Measurements from ENCODE around the gene PKNOX2.

The PKNOX2 gene

DNA sequence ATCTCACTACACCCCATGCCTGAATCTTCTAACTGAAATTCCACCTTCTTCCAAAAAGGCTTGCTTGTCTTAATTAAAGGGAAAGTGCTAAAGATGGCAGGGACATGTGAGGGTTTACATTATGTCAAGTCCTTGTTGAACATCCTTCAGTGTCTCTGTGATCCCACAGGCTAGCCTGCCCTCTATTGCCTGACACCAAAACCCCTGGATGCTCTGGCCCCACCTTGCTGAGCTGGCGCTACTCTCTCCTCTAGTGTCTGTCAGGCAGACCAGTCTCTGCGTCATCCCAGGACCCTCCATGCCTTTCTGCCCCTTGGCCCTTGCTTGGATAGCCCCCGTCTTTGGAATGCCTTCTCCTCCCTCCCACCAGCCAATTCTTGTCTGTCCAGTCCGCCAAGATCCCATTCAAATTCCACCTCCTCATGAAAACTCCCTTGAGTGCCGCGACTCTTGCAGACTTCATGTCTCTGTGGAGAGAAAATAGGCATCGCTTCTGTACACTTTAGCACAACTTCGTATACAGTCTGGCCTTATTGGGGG is 69.3 kb downstream of the PKNOX2 start:
- no peak for DNase-seq (ENCODE audit: low read depth in 2 of 2)

DNA sequence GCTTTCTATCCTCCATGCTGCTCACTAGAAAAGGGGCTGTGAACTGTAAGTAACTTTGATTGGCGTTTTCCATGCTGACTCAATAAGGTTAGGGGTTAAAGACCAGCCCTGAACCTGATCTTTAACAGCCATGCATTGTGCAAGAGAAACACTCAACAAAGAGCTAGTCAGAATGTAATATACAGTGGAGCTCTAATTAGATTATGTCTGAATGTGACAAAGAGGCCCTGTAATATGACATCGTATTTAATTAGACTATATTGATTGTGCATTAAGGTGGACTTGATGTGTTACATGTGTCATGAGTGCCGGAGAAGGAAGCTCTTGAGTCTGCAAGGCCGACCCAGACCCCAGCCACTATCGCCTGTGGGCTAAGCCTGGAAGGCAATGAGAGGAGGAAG is 70.5 kb downstream of the PKNOX2 start:
- no peak for DNase-seq (ENCODE audit: low read depth in 2 of 2)

DNA sequence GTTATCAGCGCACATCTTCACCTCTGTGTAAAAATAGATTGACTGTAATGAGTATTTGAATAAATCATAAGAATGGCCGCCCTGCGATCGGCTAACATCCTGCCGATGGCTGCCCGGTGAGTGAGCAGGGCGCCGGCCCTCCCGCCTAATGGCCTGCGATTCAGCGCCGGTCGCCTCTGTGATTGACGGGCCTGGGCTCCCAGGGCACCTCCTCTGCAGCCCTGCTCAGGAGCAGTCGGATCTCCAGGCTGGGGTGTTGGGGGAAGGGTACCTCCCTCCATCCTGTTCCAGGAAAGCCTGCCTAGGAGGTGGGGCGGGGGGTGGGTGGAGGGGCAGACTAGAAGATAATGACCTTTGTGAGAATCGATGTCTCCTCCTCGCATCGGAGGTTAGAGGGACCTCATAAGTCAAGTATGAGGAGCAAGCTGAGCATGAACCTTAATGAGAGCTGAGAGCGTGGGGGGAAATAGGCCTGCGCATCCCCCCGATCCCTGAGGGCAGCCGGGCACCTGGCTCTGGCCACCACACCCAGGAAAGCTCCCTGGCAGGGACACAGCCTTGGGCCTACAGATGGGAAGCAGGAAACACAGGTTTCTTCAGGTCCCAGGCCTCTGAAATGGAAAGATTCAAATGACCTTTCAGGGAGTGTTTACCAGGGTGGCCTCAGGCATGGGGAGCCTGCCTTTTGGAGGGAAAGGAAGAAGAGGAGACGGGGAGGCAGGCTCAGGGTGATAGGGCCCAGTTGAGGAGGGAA is 71.7 kb downstream of the PKNOX2 start:
- no peak for DNase-seq (ENCODE audit: low read depth in 2 of 2)

DNA sequence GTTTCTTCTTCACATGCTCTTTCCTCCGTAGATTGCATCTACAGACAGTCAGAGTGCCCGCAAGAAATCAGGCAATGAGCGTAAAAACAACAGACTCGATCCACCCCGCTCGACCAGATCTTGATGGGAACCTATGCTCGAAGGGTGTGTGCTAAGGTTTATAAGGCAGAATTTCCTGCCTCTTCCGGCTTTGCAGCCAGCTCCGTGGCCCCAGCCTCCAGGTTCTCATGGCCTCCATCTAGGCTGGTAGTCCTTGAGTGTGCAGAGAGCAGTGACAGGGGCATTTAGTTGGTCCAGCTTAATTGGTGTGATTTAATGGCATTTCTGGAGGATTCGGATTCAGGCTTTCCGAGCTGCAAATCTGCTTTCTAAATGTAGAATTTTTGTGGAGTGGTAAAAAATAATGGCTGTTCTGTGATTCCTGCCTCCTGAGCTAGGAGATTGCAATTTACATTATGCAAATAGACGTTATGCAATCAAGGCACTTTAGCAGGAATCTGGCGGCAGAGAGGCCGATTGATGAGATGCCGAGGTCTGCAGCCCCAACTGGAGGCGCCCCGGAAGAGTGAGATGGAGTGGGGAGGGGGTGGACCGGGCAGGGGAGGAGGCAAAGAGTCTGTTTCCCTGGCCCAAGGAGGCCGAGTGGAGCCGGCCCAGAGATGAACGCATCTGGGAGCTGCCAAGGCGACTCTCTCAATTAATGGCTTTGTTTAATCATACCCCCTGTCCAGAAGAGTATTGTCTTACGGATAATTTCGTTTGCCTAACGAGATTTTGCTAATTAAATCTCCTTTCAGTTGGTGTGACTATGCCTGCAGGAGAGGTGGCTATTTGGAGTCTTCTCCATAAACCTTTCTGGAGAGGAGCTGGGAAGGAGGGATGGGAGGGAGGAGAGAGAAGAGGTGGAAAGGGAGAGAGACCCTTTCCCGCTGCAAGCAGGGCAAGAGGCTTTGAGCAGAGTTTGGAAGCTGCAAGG is 75.3 kb downstream of the PKNOX2 start:
- no peak for DNase-seq (ENCODE audit: low read depth in 2 of 2)

DNA sequence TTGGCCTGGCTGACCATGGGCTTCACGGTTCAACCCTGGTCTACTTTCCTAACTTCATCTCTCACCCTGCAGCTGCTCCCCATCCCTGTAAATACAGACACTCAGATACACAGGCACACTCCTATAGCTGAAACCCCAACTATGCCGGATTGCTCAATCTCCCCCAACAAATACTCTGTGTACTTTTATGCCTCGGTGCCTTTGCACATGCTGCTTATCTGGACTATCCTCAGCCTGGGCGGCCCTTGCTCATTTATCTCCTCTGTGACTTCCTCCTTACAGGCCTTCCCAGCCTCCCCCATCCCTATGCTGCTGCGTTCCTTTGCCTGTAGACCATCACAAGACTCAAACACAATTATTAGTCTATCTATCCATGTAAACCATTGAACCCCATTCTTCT is 76.6 kb downstream of the PKNOX2 start:
- no peak for DNase-seq (ENCODE audit: low read depth in 2 of 2)

DNA sequence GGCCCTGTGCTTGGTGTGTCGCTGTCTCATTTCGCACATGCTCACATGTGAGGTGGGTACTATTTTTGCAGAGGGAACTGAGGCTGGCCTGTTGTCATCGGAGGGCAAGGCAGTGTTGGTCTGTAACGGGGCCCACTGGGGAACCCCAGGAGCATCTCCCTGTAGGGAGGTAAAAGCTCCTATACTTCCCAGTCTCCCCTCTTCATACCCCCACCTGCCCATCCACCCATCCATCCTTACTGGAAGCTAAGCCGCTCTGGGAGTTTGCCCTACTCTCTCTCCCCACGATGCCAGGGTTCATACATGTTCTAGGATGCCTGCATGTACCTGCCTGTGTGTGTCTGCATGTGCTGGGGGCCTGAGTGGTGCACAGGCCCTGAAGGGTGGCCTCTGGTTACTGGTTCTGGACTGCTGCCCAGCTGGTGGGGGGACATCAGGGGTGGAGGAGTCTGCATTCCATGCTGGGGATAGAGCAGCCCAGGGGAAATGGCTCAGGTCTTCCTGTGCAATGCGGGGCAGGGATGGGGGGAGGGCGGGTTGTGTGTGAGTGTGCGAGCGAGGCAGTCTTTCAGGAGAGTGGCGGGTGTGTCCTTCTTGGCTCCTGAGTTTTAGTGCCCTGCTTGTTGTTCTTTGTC is 77.7 kb downstream of the PKNOX2 start:
- no peak for DNase-seq (ENCODE audit: low read depth in 2 of 2)

DNA sequence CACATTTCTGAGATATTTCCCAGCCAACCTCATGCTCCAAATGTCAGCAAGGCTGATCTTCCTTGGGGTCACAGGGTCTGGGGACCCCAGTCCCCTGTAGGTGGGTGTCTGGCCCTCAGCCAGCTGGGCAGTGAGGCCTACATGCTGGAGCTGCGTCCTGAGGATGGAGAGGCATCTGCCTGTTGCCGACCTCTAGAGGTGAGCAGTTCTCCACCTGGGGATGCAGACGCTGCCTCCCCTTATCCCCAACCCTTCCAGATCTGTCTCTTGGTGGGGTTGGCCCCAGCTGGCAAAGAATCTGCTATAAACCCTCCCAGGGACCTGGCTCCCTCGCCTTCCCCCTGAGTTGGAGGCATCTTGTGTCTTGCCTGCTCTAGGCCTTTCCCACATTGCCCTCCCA is 79.6 kb downstream of the PKNOX2 start:
- DNase-seq (ENCODE audit: low read depth in 2 of 2) = no peak

DNA sequence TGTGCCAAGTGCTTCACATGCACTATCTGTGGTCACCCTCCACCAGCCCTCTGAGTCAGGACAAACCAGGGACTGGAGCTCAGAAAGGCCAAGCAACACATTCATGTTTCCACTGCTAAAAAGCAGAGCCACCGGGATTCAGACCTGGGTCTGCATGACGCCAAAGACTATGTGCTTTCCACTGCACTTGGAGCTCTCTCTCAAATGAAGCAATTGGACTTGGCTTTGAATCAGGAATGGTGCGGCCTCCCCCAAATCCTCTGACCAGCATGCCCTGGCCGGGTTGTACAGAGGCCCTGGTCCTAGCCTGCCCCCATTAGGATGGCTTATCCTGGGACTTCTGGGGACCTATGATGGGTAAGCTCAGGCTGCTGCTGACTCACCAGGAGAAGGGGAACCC is 80.7 kb downstream of the PKNOX2 start:
- no peak for DNase-seq (ENCODE audit: low read depth in 2 of 2)

DNA sequence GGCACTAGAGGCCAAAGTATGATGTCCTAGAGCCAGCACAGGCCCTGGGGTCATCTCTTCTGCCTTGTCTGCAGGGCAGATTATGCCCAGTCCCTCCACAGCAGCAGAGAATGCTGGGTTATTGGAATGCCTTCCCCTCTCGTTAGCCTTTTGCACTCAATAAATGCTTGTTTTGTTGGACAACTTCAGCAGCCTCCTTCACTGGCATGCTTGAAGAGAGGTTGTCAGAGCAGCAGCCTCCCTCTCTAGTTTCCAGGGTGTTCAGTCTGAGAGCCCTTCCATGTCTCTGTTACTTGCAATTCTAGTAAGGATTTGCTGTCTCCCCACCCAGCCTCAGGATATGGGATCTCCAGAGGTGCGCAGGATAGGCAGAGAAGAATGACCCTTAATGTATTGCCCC is 82.9 kb downstream of the PKNOX2 start:
- no peak for DNase-seq (ENCODE audit: low read depth in 2 of 2)

DNA sequence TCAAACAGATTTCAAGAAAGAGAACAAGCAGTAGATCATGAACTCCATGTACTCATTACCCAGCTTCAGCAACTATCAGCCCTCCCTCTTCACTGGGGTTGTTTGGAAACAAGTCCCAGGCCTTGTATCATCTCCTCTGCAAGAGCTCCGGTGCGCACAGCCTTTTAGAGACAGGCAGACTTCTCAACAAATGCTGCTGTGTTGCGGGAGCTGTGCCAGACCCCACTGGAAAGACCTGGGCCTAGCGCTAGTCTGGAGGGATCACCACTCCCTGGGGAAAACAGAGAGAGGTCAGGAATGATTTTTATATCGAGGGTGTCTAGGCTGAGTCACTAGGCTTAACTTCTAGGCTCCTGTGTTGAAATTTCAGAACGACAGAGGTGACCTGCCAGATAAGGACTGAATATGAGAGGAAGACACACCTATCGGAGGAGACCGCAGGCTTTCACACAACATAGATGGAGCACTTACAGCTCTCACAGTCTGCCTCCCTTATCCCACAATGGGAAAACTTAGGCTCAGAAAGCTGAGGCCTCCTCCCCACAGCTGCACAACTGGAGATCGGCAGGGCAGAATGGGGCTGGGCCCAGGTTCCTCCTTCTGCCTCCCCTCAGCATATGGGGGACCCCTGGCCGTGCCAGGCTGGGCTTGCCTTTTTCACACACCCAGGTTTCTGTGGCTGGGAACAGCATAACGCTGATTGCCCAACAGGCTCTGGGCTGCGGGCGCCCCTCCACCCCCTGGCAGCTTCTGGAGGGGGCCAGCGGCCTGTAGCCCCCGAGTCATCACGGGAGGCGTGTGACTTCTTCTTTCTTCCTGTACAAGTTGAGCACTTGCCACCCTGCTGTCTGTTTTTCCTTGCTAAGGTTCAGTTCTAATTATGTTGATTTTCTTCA is 86.0 kb downstream of the PKNOX2 start:
- DNase-seq (ENCODE audit: low read depth in 2 of 2) = no peak

DNA sequence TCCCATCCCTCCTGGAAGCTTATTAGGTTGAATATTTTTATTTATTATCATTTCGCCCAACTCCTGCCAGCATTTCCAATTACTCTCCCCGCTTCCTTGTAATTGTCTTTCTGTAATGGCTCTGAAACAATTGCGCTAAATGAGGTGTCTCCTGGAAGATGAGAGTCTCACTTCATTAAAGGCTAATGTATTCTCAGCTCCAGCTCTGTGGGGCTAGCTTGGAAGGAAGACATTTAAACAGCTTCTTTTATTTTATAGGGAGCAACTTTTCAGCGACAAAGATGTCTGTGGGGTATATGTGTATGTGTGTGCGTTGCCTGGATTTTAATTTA is 86.6 kb downstream of the PKNOX2 start:
- no peak for DNase-seq (ENCODE audit: low read depth in 2 of 2)

DNA sequence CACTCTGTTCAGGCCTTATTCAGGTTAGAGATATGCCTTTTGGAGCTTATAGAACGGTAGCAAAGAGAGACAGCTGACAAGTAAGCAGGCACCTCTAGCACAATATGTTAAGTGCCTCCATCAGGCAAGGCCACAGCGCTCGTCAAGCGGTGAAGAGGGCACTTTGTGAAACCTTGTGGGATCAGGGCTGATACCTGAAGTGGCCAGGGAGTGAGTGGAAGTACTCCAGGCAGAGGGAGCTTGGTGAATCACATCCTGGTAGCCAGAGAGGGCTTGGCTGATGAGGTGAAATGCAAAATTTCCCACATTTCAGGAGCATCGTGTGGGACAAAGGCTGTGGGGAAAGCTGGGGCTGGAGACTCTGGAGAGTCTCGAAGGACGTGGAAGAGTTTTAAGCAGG is 87.4 kb downstream of the PKNOX2 start:
- no peak for DNase-seq (ENCODE audit: low read depth in 2 of 2)

DNA sequence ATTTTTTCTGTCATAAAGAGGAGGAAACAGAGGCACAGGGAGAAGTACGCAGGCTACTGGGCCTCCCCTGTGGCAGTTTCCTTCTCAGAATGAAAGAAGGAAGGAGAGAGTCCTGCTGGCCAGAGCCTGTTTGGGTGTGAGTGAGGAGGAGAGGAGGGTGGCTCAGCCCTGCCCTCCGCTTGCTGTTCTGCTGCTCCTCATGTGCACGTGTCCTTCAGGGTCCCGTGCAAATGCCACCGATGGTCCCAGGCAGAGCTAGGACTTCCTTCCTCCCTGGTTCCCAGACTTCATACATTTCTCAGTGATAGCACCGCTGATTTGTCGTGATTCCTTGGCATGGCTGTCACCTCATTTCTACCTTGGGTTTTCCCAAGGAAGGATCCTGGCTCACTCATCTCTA is 88.7 kb downstream of the PKNOX2 start:
- no peak for DNase-seq (ENCODE audit: low read depth in 2 of 2)

DNA sequence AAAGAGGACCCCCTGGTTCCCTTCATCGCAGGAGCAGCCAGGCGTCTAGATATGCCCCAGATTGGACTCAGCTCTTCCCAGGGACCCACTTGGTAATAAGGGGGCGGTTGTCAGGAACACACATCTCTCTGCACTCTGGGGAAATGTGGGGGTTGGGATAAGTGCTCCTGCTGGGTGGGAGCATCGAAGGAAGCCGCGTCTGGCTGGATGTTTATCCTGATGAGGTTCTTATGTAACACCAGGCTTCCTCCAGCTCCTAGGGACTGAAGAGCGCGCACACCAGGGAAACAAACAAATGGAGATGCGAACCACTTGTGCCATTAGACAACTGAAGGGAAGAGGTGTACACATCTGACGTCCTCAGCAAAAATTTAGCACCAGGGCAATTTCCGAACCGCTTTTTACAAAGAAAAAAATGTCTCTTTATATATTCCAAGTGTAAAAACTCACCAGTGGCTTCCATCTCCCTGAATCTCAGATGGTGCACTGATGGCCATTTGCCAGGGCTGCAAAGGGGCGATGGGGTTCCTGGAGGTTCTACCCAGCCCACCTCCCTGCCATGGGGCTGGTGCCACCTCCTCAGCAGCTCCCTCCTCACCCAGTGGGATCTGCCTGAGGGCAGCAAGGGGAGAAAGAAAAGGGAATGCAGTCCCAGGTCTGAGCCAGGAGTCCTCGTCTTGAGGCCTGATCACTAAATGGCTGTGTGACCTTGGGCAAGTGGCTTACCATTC is 89.4 kb downstream of the PKNOX2 start:
- no peak for DNase-seq (ENCODE audit: low read depth in 2 of 2)

DNA sequence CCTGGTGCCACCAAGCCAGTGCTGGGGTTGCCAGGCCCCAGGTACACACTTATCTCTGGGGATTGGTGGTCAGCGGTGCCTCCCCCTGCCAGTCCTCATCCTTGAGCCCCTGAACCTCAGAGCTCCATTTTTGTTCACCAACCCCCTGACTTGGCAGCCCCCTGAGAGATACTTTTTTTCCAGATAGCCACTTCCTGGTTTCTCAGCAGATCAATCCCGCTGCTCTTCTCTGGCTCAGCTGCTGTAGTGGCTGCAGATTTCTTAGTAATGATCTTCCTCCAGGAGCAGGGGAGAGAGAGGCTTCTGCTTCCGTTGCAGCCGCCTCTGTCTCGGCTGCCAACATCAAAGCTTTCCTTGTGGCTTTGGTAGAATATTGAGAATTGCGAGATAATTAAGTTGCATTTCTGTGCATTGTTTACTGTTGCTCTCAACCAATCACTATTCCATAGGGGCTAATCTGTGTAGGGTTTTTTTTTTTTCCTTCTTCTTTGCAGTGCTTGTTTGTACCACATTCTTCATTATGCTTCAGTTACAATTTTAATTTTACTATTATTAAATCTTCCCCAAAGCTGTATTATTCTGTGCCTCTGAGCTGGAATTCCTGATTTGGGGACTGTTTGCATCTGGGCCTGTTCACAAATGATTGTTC is 92.1 kb downstream of the PKNOX2 start:
- no peak for DNase-seq (ENCODE audit: low read depth in 2 of 2)

DNA sequence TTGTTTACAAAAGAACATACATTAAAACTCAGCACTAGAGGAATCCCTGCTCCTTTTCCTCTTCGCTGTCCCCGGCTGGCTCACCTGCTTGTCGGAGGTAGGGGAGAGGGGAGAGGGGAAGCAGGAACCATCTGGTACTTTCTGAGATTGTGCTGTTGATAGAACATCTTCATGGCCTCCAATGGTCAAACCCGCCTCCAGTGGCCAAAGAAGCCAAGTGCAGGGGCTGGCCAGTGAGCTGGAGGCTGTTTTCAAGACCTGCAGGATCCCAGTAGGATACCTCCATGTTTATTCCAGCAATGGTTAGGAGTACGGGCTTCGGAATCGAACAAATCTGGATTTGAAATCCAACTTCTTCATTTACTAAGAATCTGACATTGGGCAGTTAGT is 92.6 kb downstream of the PKNOX2 start:
- no peak for DNase-seq (ENCODE audit: low read depth in 2 of 2)

DNA sequence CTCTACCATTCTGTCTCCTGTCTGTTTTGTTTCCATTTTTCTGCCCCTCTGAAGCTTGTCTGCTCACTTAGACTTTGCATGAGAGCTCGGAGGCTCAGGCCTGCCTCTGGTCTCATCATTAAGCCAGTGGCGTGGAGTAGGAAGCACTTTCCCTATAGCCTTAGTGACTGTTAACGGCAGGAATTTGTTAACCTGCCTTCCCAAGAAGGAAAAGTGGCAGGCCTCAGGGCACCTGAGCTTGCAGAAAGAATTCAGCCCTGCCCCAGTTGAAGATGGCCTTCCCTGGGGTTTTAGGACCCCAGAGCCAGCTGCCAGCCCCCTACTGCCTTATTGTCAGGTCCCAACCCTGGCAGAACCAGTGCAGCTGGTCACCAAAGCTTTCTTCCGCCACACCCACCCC is 93.2 kb downstream of the PKNOX2 start:
- no peak for DNase-seq (ENCODE audit: low read depth in 2 of 2)

DNA sequence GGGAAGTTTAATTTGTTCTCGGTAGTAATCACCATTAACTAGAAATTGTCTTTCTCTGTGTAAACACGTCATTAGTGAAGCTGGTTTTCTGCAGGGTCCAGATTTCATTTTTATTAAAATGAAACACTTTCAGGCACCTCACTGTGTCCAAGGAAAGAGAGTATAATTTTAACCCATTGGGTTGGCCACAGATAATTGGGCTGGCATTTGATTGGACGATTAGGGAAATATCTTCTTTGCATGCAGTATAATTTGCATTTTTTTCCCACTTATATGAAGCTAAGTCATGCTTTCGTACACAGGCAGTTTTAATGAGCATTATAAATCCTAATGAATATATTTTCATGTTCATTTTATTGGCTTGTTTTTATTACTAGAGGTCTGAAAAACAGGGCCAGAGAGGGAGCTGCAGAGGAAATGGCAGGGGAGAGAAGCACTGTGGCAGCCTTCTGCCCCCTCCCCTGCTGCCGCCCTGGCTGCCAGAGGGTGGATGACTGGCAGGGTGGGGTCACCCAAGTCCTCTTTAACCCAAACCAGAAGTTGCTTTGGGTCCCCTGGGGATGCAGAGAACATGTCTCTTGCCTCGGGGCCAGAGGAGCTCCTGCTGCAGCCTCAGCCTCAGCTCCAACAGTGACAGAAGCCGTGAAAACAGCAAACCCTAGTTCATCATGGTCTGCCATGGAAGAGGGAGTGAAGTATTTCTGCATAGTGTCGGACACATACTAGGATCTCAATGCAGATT is 93.9 kb downstream of the PKNOX2 start:
- DNase-seq (ENCODE audit: low read depth in 2 of 2) = no peak

DNA sequence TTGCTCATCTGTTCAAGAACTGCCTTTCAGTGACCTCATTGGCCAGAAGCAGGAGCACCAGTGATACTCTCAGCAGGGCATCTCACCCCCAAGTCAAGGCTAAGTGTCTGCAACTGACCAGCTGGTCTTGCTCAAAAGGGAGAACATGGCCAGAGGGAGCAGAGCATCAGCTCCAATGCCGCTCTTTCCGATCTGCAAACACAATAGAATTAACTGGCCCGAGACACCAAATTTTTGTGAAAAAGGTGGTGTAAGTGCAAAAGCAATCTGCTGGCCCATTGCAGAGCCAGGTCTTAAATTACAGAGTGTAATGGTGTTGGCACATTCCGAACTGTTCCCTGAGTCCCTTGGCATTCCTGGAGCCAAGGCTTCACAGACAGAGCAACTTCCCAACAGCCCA is 97.0 kb downstream of the PKNOX2 start:
- no peak for DNase-seq (ENCODE audit: low read depth in 2 of 2)

Data from stimulated activated CD8-positive, alpha-beta memory T cell treated with anti-CD3 and anti-CD28 coated beads, Interleukin-2, amount 100 ng/mL, for 1 hour (primary cell).